HEK293 (cell line): ENCODE results near the gene MAPK11.
A peak's percentile ranks its signal among the peaks of the same experiment; 100 is the strongest.

ENCODE experiments used
- CTCF ChIA-PET: fragments of 350-600 bp; formaldehyde crosslinking; extraction: SDS; loops from one replicate; lab custom pipeline; 2021; ENCODE audit warnings: antibody characterized with exemption; lab: Yijun Ruan, JAX
- POLR2A ChIA-PET: fragments of 300-600 bp; formaldehyde crosslinking; extraction: SDS; loops from one replicate; lab custom pipeline; 2020; ENCODE audit warnings: antibody characterized with exemption, inconsistent platforms; lab: Yijun Ruan, JAX
- H3K27ac ChIP-seq: fragments of 200-500 bp; sonication (Bioruptor generic); 2 replicates; pipeline ENCODE4 v1.5.1; 2014; ENCODE audit warnings: low read depth, low read length, control low read depth, inconsistent platforms; ENCODE audit errors: extremely low read depth
- H3K36me3 ChIP-seq, 2 experiments: fragments of 200-500 bp in 1 of 2; sonication (Bioruptor generic) in 1 of 2; 1 replicate in 1 of 2; 2 replicates in 1 of 2; pipeline ENCODE4 v1.5.1; 2014 to 2017; ENCODE audit warnings: inconsistent platforms in 2 of 2, low read length in 2 of 2; ENCODE audit not compliant: control insufficient read depth in 2 of 2, insufficient read depth in 1 of 2
- H3K4me1 ChIP-seq: fragments of 200-500 bp; sonication (Bioruptor generic); 2 replicates; pipeline ENCODE4 v1.5.1; 2014; ENCODE audit warnings: mild to moderate bottlenecking, low read length, inconsistent platforms; ENCODE audit not compliant: control insufficient read depth, insufficient read depth
- H3K4me3 ChIP-seq: 2 replicates; pipeline ENCODE4 v1.5.1; 2011; ENCODE audit warnings: low read depth, mild to moderate bottlenecking, control low read depth, low read length, moderate library complexity
- H3K9me3 ChIP-seq: fragments of 200-500 bp; sonication (Bioruptor generic); 2 replicates; pipeline ENCODE4 v1.5.1; 2014; ENCODE audit warnings: low read depth, low read length, inconsistent platforms; ENCODE audit not compliant: control insufficient read depth, insufficient read depth
- GLIS1 ChIP-seq: fragments of 450-650 bp; formaldehyde crosslinking; IDR thresholded peaks from 2 replicates; pipeline ENCODE4 v1.5.1; 2016; ENCODE audit warnings: missing biosample characterization, missing genetic modification characterization
- HOXA7 ChIP-seq: sonication (generic); formaldehyde crosslinking; IDR thresholded peaks from 2 replicates; pipeline ENCODE4 v1.8.1; 2022; ENCODE audit warnings: missing genetic modification reagents, borderline replicate concordance
- HOXC10 ChIP-seq: sonication (generic); formaldehyde crosslinking; IDR thresholded peaks from 2 replicates; pipeline ENCODE4 v1.8.1; 2023; ENCODE audit warnings: mild to moderate bottlenecking, missing genetic modification reagents
- ZFP69B ChIP-seq: fragments of 450-650 bp; formaldehyde crosslinking; IDR thresholded peaks from 2 replicates; pipeline ENCODE4 v1.5.1; 2016; ENCODE audit warnings: missing biosample characterization, missing genetic modification characterization
- ZNF114 ChIP-seq: fragments of 450-650 bp; formaldehyde crosslinking; IDR thresholded peaks from 2 replicates; pipeline ENCODE4 v1.5.0; 2017; ENCODE audit warnings: missing biosample characterization, missing genetic modification characterization
- ZNF157 ChIP-seq: fragments of 450-650 bp; formaldehyde crosslinking; IDR thresholded peaks from 2 replicates; pipeline ENCODE4 v1.5.1; 2016; ENCODE audit warnings: missing biosample characterization, missing genetic modification characterization
- ZNF521 ChIP-seq: fragments of 450-650 bp; formaldehyde crosslinking; IDR thresholded peaks from 2 replicates; pipeline ENCODE4 v1.5.1; 2017; ENCODE audit warnings: missing biosample characterization, mild to moderate bottlenecking, missing genetic modification characterization
- ZNF555 ChIP-seq: fragments of 450-650 bp; formaldehyde crosslinking; conservative IDR thresholded peaks from 2 replicates; pipeline ENCODE4 v1.5.1; 2017; ENCODE audit warnings: missing biosample characterization, mild to moderate bottlenecking, missing genetic modification characterization, inconsistent platforms
- ZNF776 ChIP-seq: fragments of 450-650 bp; formaldehyde crosslinking; IDR thresholded peaks from 2 replicates; pipeline ENCODE4 v1.5.0; 2017; ENCODE audit warnings: missing biosample characterization, missing genetic modification characterization, borderline replicate concordance
- TF ChIP-seq, protein P1 (sequence below): fragments of 450-650 bp; formaldehyde crosslinking; IDR thresholded peaks from 2 replicates; pipeline ENCODE4 v1.5.1; 2016; ENCODE audit warnings: missing biosample characterization, missing genetic modification characterization
- TF ChIP-seq, protein P2 (sequence below): fragments of 450-650 bp; formaldehyde crosslinking; IDR thresholded peaks from 2 replicates; pipeline ENCODE4 v1.5.1; 2016; ENCODE audit warnings: missing biosample characterization, missing genetic modification characterization, borderline replicate concordance
- TF ChIP-seq, protein P3 (sequence below): fragments of 450-650 bp; formaldehyde crosslinking; conservative IDR thresholded peaks from 2 replicates; pipeline ENCODE4 v1.5.1; 2016; ENCODE audit warnings: low read depth, missing biosample characterization, missing genetic modification characterization
- TF ChIP-seq, protein P4 (sequence below): fragments of 450-650 bp; formaldehyde crosslinking; IDR thresholded peaks from 2 replicates; pipeline ENCODE4 v1.5.1; 2016; ENCODE audit warnings: missing biosample characterization, missing genetic modification characterization
- TF ChIP-seq, protein P5 (sequence below): fragments of 450-650 bp; formaldehyde crosslinking; IDR thresholded peaks from 2 replicates; pipeline ENCODE4 v1.5.1; 2016; ENCODE audit warnings: missing biosample characterization, missing genetic modification characterization, low read depth
- TF ChIP-seq, protein P6 (sequence below): fragments of 450-650 bp; formaldehyde crosslinking; IDR thresholded peaks from 2 replicates; pipeline ENCODE4 v1.5.1; 2016; ENCODE audit warnings: missing biosample characterization, missing genetic modification characterization

Gene MAPK11

DNA sequence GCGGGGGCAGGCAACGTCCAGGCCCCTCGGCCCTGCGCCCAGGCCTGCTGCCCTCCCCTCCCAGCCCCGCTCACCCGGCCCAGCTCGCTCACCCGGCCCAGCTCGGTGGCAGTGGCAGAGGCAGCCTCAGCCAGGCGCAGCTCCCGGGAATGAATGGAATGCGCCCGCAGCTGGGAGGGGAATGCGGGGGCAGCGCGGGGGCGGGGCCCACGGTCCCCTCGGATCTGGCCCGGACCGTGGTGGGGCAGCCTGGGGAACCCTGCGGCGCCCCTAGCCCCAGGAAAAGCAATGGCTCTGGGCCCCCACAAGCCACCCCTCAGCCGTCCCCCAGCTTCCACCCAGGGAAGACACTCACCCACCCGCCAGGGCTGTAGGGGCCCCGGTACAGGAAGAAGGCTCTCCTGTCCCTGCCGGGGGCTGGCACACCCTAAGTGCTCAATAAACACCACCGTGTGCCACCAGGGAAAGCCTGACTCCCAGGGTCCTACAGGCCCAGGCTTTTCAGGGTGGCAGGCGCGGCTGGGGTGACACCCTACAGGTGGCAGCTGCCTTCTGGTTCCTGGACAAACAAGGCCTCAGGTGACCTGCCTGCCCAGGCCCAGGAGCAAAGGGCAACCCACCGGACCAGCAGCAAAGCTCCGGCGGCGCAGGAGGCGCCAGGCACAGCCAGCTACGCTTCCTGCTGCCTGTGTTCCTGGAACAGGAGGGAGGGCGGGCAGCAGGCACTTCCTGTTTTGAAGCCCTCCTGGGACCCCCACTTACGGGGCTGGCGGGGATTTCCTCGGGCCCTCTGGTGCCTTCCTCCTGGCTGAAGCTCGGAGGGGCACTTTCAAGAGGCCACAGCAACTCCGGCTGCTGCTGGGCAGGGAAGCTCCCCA, 23.5 kb upstream of the MAPK11 start (continued):
- no peak for TF ChIP-seq ZNF157 (tag by site-specific recombination)
- TF ChIP-seq GLIS1 (tag by site-specific recombination), result peak; percentile 11; the same call in 1 of the 2 replicates

DNA sequence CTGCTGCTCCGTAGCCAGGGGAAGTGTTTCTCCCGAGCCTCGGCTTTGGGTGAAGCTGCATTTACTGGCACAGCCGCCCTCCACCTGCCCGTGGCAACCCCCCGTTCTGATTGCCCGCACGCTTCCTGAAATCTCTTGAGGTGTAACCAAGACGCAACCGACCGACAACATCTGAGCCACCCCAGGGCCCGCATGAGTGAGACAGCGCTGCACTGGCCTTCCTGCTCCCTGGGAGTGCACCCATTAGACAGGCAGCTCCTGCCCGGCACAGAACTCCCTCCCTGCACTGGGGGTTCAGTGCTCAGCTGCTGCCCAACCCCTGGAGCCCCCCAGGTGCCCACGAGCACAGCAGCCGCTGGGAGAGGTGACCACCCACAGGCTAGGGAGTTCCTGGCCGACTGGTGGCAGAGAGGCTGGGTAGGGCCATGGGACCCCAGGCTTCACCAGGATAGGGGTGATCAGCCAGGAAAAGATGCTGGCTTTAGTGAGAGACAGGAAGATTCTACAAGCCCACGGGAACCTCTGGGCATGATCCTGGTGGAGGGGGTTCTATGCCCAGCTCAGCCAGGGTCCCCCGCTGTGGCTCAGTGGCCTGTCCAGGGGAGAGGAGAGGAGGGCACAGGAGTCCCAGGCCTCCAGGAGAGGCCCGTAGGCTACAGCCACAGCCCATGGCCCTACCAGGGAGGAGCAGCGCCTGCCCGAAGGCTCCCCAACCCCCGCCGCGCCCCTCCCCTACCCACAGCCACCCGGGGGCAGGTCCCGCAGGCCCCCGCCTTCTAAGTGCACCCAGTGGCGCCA, 22.7 kb upstream of the MAPK11 start:
- H3K27ac ChIP-seq, result no peak overlapping the region
- POLR2A ChIA-PET, result interaction anchor here (0.6 to 3.3 kb wide), 6 partner anchors 9 to 330 kb away, joined by 3 to 37 read pairs (median 6); partner anchors contain the start of genes LMF2, NCAPH2 and PLXNB2
- no peaks in the 10 kb centered on the region for H3K9me3 ChIP-seq
- peaks cover 0 to 65% of the 10 kb centered on the region in 2 experiments; a peak in 2 of 3 replicates for H3K36me3 ChIP-seq
- TF ChIP-seq, protein P1, sequence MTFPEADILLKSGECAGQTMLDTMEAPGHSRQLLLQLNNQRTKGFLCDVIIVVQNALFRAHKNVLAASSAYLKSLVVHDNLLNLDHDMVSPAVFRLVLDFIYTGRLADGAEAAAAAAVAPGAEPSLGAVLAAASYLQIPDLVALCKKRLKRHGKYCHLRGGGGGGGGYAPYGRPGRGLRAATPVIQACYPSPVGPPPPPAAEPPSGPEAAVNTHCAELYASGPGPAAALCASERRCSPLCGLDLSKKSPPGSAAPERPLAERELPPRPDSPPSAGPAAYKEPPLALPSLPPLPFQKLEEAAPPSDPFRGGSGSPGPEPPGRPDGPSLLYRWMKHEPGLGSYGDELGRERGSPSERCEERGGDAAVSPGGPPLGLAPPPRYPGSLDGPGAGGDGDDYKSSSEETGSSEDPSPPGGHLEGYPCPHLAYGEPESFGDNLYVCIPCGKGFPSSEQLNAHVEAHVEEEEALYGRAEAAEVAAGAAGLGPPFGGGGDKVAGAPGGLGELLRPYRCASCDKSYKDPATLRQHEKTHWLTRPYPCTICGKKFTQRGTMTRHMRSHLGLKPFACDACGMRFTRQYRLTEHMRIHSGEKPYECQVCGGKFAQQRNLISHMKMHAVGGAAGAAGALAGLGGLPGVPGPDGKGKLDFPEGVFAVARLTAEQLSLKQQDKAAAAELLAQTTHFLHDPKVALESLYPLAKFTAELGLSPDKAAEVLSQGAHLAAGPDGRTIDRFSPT (tag by site-specific recombination), result peak; percentile 10; the same call in 1 of the 2 replicates
- TF ChIP-seq HOXA7, result no peak
- TF ChIP-seq ZNF521 (tag by site-specific recombination), result no peak
- TF ChIP-seq, all 188 proteins: peak for 1
- Histone ChIP-seq H3K4me3 (no peak overlapping the region), H3K4me1 (no peaks in the 10 kb centered on the region)
- CTCF ChIA-PET, result interaction anchor here (0.6 to 2.6 kb wide), 5 partner anchors 17 to 50 kb away, joined by 3 to 14 read pairs (median 3); no protein-coding TSS in a partner anchor

DNA sequence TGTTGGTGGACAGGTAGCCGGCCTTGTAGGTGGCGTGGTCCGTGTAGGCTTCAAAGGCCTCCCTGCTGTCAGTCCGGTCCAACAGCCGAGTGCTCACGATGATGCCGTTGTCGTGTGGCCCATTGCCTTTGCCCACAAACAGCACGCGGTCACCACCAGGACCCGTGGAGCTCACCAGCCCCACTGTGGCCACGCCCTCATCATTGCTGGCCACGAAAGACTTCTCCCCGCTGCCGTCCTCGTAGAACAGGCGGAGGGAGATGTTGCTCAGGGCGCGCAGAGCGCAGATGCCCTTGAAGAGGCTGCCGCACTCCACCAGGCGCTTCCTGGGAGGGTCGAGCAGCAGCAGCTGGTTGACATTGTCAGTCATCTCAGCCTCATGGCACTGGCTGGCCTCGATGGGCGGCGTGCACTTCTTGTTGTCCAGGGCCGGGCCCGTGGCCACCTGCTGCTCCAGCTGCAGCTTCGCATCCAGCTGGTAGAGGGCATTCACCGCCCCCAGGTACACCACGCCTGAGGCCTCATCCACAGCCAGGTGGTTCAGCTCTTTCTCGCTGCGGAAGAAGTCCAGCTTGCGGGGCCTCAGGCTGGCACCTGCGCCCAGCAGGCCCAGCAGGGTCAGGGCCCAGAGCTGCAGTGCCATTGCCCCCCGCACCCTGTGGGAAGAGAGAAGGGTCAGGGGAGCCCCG, 19.9 kb upstream of the MAPK11 start:
- H3K9me3 ChIP-seq, result no peaks in the 10 kb centered on the region
- no peak overlapping the region for H3K27ac ChIP-seq
- H3K4me1 ChIP-seq, result no peaks in the 10 kb centered on the region
- ChIA-PET CTCF (interaction anchor here (1.0 kb wide), 1 partner anchor 13 kb away, joined by 4 read pairs; no protein-coding TSS in a partner anchor), POLR2A (interaction anchor here (1.3 kb wide), 1 partner anchor 17 kb away, joined by 5 read pairs; the partner anchor contains the start of gene PLXNB2)
- H3K4me3 ChIP-seq, result no peak overlapping the region
- H3K36me3 ChIP-seq, result peaks cover 0 to 84% of the 10 kb centered on the region in 2 experiments; a peak in 1 of 3 replicates
- TF ChIP-seq, protein P2, sequence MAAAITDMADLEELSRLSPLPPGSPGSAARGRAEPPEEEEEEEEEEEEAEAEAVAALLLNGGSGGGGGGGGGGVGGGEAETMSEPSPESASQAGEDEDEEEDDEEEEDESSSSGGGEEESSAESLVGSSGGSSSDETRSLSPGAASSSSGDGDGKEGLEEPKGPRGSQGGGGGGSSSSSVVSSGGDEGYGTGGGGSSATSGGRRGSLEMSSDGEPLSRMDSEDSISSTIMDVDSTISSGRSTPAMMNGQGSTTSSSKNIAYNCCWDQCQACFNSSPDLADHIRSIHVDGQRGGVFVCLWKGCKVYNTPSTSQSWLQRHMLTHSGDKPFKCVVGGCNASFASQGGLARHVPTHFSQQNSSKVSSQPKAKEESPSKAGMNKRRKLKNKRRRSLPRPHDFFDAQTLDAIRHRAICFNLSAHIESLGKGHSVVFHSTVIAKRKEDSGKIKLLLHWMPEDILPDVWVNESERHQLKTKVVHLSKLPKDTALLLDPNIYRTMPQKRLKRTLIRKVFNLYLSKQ, result no peak
- TF ChIP-seq, protein P3, sequence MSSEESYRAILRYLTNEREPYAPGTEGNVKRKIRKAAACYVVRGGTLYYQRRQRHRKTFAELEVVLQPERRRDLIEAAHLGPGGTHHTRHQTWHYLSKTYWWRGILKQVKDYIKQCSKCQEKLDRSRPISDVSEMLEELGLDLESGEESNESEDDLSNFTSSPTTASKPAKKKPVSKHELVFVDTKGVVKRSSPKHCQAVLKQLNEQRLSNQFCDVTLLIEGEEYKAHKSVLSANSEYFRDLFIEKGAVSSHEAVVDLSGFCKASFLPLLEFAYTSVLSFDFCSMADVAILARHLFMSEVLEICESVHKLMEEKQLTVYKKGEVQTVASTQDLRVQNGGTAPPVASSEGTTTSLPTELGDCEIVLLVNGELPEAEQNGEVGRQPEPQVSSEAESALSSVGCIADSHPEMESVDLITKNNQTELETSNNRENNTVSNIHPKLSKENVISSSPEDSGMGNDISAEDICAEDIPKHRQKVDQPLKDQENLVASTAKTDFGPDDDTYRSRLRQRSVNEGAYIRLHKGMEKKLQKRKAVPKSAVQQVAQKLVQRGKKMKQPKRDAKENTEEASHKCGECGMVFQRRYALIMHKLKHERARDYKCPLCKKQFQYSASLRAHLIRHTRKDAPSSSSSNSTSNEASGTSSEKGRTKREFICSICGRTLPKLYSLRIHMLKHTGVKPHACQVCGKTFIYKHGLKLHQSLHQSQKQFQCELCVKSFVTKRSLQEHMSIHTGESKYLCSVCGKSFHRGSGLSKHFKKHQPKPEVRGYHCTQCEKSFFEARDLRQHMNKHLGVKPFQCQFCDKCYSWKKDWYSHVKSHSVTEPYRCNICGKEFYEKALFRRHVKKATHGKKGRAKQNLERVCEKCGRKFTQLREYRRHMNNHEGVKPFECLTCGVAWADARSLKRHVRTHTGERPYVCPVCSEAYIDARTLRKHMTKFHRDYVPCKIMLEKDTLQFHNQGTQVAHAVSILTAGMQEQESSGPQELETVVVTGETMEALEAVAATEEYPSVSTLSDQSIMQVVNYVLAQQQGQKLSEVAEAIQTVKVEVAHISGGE (tag by site-specific recombination), result no peak
- TF ChIP-seq HOXC10 (CRISPR knock-in tag) (no peak), ZNF555 (tag by site-specific recombination) (no peak), ZNF114 (no peak), ZFP69B (no peak), ZNF776 (tag by site-specific recombination) (no peak)
- TF ChIP-seq, protein P4, sequence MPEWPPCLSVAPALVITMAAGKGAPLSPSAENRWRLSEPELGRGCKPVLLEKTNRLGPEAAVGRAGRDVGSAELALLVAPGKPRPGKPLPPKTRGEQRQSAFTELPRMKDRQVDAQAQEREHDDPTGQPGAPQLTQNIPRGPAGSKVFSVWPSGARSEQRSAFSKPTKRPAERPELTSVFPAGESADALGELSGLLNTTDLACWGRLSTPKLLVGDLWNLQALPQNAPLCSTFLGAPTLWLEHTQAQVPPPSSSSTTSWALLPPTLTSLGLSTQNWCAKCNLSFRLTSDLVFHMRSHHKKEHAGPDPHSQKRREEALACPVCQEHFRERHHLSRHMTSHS (tag by site-specific recombination), result no peak
- TF ChIP-seq, protein P5, sequence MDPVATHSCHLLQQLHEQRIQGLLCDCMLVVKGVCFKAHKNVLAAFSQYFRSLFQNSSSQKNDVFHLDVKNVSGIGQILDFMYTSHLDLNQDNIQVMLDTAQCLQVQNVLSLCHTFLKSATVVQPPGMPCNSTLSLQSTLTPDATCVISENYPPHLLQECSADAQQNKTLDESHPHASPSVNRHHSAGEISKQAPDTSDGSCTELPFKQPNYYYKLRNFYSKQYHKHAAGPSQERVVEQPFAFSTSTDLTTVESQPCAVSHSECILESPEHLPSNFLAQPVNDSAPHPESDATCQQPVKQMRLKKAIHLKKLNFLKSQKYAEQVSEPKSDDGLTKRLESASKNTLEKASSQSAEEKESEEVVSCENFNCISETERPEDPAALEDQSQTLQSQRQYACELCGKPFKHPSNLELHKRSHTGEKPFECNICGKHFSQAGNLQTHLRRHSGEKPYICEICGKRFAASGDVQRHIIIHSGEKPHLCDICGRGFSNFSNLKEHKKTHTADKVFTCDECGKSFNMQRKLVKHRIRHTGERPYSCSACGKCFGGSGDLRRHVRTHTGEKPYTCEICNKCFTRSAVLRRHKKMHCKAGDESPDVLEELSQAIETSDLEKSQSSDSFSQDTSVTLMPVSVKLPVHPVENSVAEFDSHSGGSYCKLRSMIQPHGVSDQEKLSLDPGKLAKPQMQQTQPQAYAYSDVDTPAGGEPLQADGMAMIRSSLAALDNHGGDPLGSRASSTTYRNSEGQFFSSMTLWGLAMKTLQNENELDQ (tag by site-specific recombination), result no peak
- TF ChIP-seq, protein P6, sequence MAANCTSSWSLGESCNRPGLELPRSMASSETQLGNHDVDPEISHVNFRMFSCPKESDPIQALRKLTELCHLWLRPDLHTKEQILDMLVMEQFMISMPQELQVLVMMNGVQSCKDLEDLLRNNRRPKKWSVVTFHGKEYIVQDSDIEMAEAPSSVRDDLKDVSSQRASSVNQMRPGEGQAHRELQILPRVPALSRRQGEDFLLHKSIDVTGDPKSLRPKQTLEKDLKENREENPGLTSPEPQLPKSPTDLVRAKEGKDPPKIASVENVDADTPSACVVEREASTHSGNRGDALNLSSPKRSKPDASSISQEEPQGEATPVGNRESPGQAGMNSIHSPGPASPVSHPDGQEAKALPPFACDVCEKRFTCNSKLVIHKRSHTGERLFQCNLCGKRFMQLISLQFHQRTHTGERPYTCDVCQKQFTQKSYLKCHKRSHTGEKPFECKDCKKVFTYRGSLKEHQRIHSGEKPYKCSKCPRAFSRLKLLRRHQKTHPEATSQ (tag by site-specific recombination), result no peak
